Measurements from ENCODE around the gene PTPRD. TPM values are rescaled to one million over a fixed set of nuclear protein-coding genes. Genes with fewer than 3 reads are reported as not detected.

PTPRD gene
- total and polyA plus RNA-seq, 2 experiments from 2014 or later = 11.5 to 58.0 TPM

DNA sequence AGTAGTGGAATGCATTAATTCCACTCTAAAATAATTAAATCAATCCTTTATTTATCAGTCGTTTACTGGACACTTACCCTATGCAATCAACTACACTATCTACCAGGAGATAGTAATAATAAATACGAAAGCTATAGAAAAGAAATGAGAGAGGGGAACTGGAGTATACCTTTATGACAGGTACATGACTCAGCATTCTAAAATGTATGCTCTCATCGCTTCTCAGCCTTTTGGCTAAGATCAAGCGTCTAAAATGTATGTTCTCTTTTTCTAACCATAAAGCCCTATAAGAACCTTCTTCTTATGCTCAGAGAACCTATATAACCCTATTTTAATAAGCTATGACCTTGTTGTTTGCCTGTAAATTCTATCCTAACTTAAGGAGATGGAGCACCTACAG lies 2059.4 kb downstream of the PTPRD start (continued):
- TF ChIP-seq, protein P1, sequence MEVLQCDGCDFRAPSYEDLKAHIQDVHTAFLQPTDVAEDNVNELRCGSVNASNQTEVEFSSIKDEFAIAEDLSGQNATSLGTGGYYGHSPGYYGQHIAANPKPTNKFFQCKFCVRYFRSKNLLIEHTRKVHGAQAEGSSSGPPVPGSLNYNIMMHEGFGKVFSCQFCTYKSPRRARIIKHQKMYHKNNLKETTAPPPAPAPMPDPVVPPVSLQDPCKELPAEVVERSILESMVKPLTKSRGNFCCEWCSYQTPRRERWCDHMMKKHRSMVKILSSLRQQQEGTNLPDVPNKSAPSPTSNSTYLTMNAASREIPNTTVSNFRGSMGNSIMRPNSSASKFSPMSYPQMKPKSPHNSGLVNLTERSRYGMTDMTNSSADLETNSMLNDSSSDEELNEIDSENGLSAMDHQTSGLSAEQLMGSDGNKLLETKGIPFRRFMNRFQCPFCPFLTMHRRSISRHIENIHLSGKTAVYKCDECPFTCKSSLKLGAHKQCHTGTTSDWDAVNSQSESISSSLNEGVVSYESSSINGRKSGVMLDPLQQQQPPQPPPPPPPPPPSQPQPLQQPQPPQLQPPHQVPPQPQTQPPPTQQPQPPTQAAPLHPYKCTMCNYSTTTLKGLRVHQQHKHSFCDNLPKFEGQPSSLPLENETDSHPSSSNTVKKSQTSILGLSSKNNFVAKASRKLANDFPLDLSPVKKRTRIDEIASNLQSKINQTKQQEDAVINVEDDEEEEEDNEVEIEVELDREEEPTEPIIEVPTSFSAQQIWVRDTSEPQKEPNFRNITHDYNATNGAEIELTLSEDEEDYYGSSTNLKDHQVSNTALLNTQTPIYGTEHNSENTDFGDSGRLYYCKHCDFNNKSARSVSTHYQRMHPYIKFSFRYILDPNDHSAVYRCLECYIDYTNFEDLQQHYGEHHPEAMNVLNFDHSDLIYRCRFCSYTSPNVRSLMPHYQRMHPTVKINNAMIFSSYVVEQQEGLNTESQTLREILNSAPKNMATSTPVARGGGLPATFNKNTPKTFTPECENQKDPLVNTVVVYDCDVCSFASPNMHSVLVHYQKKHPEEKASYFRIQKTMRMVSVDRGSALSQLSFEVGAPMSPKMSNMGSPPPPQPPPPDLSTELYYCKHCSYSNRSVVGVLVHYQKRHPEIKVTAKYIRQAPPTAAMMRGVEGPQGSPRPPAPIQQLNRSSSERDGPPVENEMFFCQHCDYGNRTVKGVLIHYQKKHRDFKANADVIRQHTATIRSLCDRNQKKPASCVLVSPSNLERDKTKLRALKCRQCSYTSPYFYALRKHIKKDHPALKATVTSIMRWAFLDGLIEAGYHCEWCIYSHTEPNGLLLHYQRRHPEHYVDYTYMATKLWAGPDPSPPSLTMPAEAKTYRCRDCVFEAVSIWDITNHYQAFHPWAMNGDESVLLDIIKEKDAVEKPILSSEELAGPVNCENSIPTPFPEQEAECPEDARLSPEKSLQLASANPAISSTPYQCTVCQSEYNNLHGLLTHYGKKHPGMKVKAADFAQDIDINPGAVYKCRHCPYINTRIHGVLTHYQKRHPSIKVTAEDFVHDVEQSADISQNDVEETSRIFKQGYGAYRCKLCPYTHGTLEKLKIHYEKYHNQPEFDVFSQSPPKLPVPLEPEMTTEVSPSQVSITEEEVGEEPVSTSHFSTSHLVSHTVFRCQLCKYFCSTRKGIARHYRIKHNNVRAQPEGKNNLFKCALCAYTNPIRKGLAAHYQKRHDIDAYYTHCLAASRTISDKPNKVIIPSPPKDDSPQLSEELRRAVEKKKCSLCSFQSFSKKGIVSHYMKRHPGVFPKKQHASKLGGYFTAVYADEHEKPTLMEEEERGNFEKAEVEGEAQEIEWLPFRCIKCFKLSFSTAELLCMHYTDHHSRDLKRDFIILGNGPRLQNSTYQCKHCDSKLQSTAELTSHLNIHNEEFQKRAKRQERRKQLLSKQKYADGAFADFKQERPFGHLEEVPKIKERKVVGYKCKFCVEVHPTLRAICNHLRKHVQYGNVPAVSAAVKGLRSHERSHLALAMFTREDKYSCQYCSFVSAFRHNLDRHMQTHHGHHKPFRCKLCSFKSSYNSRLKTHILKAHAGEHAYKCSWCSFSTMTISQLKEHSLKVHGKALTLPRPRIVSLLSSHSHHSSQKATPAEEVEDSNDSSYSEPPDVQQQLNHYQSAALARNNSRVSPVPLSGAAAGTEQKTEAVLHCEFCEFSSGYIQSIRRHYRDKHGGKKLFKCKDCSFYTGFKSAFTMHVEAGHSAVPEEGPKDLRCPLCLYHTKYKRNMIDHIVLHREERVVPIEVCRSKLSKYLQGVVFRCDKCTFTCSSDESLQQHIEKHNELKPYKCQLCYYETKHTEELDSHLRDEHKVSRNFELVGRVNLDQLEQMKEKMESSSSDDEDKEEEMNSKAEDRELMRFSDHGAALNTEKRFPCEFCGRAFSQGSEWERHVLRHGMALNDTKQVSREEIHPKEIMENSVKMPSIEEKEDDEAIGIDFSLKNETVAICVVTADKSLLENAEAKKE (CRISPR knock-in tag; IDR thresholded peaks at IDR 0.05) = no peak
- TF ChIP-seq CREB1 (CRISPR knock-in tag; IDR thresholded peaks at IDR 0.05; ENCODE audit: low read depth) = no peak

DNA sequence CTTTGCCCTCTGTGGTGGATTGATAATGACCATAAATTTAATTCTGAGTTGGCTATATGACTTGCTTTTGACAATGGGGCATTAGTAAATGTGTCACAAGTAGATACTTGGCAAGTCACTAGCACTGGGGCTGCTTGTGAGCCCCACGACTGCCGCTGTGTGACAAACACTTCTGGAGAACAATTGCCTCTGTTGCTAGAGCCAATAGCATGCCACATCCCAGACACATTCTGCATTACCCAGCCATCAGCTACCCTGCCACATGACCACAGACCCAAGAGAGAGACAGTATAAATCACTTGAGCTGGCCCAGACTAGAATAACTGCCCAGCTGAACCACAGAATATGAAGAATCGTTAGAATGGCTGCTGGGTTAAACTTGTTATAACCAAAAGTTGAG lies 2060.1 kb downstream of the PTPRD start:
- DNase-seq (ENCODE audit: low spot score) = no peak
- H3K36me3 Mint-ChIP-seq (ENCODE audit: low read depth) = no peaks in the 10 kb centered on the region
- Histone ChIP-seq H3K4me2 (no peak overlapping the region), H3K9me2 (ENCODE audit: insufficient read depth) (no peaks in the 10 kb centered on the region), H3K79me2 (replicated peaks; ENCODE audit: insufficient read depth) (no peaks in the 10 kb centered on the region), H3K36me3 (ENCODE audit: insufficient read depth) (no peaks in the 10 kb centered on the region), H3K27ac (ENCODE audit: low read depth) (no peak overlapping the region), H3K4me1 (ENCODE audit: insufficient read depth) (no peaks in the 10 kb centered on the region), H2AFZ (no peak overlapping the region), H3F3A (replicated peaks; ENCODE audit: low read depth) (no peaks in the 10 kb centered on the region), H3K27me3 (ENCODE audit: insufficient read depth) (no peaks in the 10 kb centered on the region), H4K20me1 (replicated peaks; ENCODE audit: insufficient read depth) (no peaks in the 10 kb centered on the region), H3K4me3 (no peak overlapping the region)
- no peak overlapping the region for H3K4me3 Mint-ChIP-seq
- H3K27ac Mint-ChIP-seq = no peak overlapping the region; the same call in 1 of the 2 replicates
- H3K9me3 Mint-ChIP-seq = no peaks in the 10 kb centered on the region
- H3K27me3 Mint-ChIP-seq (ENCODE audit: insufficient read depth, low read depth, poor library complexity) = peaks cover 4% of the 10 kb centered on the region
- no peaks in the 10 kb centered on the region for H3K4me1 Mint-ChIP-seq
- no peak for ATAC-seq
- TF ChIP-seq EZH2phosphoT487 (IDR thresholded peaks at IDR 0.05; ENCODE audit: unreplicated experiment) (no peak), ZNF331 (CRISPR knock-in tag; IDR thresholded peaks at IDR 0.05; ENCODE audit: low read depth) (no peak), STAT1 (IDR thresholded peaks at IDR 0.05; ENCODE audit: unreplicated experiment) (no peak)
- TF ChIP-seq, protein P1 (CRISPR knock-in tag; IDR thresholded peaks at IDR 0.05) = no peak
- TF ChIP-seq, protein P2, sequence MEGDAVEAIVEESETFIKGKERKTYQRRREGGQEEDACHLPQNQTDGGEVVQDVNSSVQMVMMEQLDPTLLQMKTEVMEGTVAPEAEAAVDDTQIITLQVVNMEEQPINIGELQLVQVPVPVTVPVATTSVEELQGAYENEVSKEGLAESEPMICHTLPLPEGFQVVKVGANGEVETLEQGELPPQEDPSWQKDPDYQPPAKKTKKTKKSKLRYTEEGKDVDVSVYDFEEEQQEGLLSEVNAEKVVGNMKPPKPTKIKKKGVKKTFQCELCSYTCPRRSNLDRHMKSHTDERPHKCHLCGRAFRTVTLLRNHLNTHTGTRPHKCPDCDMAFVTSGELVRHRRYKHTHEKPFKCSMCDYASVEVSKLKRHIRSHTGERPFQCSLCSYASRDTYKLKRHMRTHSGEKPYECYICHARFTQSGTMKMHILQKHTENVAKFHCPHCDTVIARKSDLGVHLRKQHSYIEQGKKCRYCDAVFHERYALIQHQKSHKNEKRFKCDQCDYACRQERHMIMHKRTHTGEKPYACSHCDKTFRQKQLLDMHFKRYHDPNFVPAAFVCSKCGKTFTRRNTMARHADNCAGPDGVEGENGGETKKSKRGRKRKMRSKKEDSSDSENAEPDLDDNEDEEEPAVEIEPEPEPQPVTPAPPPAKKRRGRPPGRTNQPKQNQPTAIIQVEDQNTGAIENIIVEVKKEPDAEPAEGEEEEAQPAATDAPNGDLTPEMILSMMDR (conservative IDR thresholded peaks at IDR 0.05; ENCODE audit: low read depth in 2 of 2) = no peak
- TF ChIP-seq, protein P3, sequence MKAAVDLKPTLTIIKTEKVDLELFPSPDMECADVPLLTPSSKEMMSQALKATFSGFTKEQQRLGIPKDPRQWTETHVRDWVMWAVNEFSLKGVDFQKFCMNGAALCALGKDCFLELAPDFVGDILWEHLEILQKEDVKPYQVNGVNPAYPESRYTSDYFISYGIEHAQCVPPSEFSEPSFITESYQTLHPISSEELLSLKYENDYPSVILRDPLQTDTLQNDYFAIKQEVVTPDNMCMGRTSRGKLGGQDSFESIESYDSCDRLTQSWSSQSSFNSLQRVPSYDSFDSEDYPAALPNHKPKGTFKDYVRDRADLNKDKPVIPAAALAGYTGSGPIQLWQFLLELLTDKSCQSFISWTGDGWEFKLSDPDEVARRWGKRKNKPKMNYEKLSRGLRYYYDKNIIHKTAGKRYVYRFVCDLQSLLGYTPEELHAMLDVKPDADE (IDR thresholded peaks at IDR 0.05) = no peak
